ENCODE measurements around the gene PDLIM1.

GRCh38 chr10:95241533-95241932, 49.3 kb downstream of the PDLIM1 start:
- TF ChIP-seq TBP (optimal IDR thresholded peaks at IDR 0.05; ENCODE audit: low read depth, low read length) (no peak), ILF3 (IDR thresholded peaks at IDR 0.05; ENCODE audit: borderline replicate concordance) (no peak)

All from K562 (cell line).